Fibroblast of skin of right biceps (primary cell): ENCODE results near the gene ADCK1.
"Not testable (repeated sequence)": the region's sequence is repeated elsewhere in the genome, so short reads cannot be mapped to it uniquely, and the experiment has no call there.

Experiments used
- DNase-seq: peaks from one replicate; pipeline ENCODE4 v3.0.0-alpha.2; 2013

ADCK1 gene

GRCh38 chr14:77809011-77809410 is 9.1 kb downstream of the ADCK1 start:
- no peak for DNase-seq

- no peak for DNase-seq
These were observed 12.1 kb downstream of the ADCK1 start for GRCh38 chr14:77812028-77812427.

GRCh38 chr14:77812682-77813081 is 12.8 kb downstream of the ADCK1 start:
- DNase-seq, result not testable (repeated sequence)

DNA sequence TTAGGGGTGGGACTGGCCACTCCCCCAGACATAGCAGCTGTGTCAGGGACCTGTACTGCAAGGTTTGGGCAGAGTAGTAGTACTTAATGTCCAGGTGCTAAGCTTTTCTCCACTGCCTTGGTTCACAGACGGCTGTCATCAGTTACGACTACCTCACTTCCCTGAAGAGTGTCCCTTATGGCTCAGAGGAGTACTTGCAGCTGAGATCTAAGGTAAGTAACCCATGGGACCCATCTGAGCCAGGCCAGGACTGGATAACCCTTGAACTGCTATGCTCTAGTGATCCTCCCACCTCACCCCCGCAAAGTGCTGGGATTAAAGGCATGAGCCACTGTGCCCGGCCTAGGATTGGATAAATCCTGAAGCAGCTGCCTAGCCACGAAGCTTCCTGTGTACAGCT is 22.4 kb downstream of the ADCK1 start:
- no peak for DNase-seq

DNA sequence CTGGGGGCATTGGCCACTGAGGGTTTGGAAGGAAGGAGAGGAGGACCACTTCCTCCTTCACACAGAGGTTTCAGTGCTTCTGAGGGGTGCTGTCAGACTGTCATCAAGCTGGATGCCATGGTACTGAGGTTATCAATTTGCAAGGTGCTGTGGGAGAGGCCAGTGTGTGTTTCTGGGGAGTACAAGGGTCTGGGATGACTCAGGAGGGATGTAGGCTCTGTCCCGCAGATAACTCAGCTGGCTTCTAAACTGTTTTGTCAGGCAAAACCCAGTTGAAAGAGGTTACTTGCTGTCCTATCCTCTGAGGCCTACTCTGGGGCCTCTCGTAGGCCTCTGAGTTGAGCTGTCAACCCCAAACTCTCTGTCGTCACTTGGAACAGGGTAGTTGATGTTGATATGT is 22.8 kb downstream of the ADCK1 start:
- no peak for DNase-seq

GRCh38 chr14:77823378-77823777 is 23.5 kb downstream of the ADCK1 start:
- no peak for DNase-seq

- DNase-seq, result no peak
These were observed 26.1 kb downstream of the ADCK1 start for GRCh38 chr14:77825895-77826519.

DNA sequence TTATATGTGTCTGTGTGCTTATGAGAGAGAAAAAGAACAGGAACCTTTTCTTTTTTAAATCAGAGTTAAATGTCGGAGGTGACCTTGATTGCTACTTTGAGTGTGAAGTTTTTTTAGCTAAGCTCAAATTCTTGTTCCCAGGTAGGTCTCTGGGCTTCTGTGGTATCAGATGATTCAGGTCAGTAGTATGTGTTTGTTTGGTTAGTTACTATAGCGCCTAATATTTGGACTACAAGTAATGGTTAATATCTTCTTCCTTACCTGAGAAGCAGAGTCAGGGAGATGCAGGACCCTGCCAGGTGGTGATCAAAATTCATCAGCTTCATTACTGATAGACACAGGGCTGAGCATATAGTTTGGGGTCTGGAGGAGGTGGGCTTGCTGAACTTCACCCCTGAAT is 30.8 kb downstream of the ADCK1 start:
- DNase-seq, result no peak

GRCh38 chr14:77832297-77832696 is 32.4 kb downstream of the ADCK1 start:
- no peak for DNase-seq

GRCh38 chr14:77837926-77838325 is 38.0 kb downstream of the ADCK1 start:
- DNase-seq, result no peak

GRCh38 chr14:77838831-77839511 is 39.1 kb downstream of the ADCK1 start:
- no peak for DNase-seq

DNA sequence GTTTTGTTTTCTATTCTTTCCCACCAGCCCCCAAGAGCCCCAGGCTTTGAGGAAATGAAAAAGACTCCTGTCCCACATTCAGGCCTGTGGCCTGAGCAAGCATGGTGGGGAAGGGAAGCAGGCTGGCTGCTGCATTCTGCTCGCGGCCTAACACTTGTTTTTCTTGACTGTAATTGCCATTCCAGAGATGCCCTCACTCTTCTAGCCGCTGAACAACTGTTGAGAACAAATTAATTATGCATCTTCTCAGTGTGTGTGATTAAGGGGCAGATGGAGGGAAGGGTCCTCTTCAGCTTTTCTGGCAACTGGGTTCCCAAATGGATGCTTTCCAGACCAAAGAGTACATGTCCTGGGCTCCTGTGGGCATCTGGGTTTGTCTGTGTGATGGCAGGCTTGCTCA is 43.3 kb downstream of the ADCK1 start:
- no peak for DNase-seq

- DNase-seq, result no peak
These were observed 43.7 kb downstream of the ADCK1 start for GRCh38 chr14:77843651-77844050.

- no peak for DNase-seq
These were observed 44.9 kb downstream of the ADCK1 start for GRCh38 chr14:77844802-77845201.

GRCh38 chr14:77848031-77848430 is 48.1 kb downstream of the ADCK1 start:
- peak; percentile 38 for DNase-seq

DNA sequence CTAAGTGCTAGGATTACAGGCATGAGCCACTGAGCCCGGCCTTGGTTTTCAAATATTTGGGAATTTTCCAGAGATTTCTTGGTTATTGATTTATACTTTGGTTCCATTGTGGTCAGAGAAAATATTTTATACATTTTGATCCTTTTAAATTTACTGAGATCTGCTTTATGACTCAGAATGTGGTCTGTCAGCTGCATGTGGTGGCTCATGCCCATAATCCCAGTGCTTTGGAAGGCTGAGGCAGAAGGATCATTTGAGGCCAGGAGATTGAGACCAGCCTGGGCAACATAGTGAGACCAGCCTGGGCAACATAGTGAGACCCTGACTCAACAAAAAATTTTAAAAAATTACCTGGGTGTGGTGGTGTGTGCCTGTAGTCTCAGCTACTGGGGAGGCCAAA is 49.8 kb downstream of the ADCK1 start:
- peak; percentile 79 for DNase-seq

DNA sequence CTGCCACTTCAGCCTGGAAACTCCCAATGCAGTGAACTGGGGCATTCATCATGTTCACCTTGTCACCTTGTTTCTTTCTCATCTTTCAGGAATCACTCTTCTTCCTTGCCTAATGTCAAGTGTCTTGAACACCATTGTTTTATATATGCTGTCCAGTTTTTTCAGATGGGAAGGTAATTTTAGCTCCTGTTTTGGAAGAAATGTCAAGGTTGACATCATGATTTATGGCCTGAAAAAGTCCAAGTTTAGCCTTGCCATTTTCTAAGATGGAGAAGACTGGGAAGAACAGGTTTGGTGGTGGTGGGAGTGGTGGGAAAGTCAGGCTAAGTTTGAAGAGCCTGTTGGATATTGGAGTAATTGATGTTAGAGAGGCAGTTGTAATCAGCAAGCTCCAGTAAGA is 54.0 kb downstream of the ADCK1 start:
- no peak for DNase-seq

GRCh38 chr14:77856941-77857340 is 57.0 kb downstream of the ADCK1 start:
- DNase-seq, result no peak

DNA sequence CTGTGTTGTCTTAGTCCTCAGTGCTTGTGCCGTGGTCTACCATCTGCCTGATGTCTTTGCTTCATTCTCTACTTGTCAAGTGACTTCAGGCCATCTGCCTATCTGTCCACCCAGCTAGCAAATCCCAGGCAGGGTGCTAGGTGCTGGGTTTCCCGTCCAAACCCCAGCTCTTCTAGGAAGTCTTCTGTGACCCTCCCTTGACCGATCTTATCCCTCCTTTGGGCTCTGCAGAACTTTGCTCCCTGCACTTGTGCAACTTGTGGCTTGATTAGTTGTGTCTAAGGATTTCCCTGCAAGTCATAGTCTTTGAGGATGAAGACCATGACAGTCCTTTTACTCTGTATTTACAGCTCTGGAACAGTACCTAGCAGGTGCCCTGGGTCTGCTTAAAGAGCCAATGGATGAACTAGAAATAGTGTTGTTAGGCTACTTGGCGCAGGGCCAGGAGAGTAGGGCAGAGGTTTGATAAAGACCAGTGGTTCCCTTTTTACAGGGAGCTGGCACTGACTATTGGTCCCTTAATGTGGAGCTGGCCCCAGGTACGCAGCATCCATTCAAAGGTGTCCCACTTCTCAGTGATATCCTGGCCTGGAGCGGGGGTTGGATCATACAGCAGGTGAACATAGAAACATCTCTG is 60.1 kb downstream of the ADCK1 start:
- DNase-seq, result no peak

- no peak for DNase-seq
These were observed 61.3 kb downstream of the ADCK1 start for GRCh38 chr14:77861201-77861600.

DNA sequence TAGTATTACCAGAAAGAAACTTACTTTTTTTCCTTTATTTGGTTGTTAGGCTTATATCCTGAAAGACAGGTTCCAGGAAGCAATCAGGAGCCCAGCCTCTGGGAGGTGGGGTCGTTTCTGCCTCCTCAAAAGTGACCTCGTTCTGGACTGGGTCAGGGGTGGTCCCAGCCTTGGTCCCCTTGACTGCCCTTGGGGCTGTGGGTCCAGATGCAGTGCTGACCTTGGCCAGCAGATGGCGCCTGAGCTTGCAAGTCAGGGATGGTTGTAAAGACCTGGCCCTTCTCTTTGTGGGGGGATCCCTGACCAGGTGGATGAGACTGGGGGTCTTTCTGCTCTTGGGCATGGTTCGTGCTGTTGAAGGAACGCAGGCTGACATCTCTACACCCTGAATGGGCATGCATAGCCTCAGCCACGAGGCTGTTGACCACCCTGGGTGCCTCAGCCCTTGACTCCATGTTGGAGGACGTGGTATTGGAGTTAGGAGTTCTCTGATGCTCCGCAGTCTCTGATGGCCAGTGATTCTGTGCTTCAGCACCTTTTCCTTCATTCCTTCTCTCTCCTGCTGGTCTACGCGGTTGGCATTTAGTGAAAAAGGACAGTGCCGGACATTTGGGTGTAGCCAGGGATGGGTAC is 62.4 kb downstream of the ADCK1 start:
- peak; percentile 51 for DNase-seq

GRCh38 chr14:77864085-77864484 is 64.2 kb downstream of the ADCK1 start:
- DNase-seq, result no peak

- no peak for DNase-seq
These were observed 64.7 kb downstream of the ADCK1 start for GRCh38 chr14:77864580-77864979.

- no peak for DNase-seq
These were observed 65.5 kb downstream of the ADCK1 start for GRCh38 chr14:77865455-77865854.
